OCI-LY3 (cell line): ENCODE measurements around the gene RAX2.

Experiments used
- H2AFZ ChIP-seq: fragments of 200-600, 300-600 bp; shearing (Covaris generic); 2 replicates; pipeline ENCODE4 v1.6.0; 2014; ENCODE audit warnings: antibody characterized with exemption, low read depth, low read length
- H3K27ac ChIP-seq: fragments of 200-600, 300-600 bp; sonication (generic); 2 replicates; pipeline ENCODE4 v1.5.1; 2014; ENCODE audit warnings: mild to moderate bottlenecking, low read length, moderate library complexity, mixed read lengths
- H3K27me3 ChIP-seq: fragments of 200-600, 300-600 bp; sonication (generic); 2 replicates; pipeline ENCODE4 v1.6.1; 2014; ENCODE audit warnings: low read depth, low read length, mixed read lengths
- H3K36me3 ChIP-seq: fragments of 200-600, 300-600 bp; sonication (generic); replicated peaks from 2 replicates; pipeline ENCODE3; 2014; ENCODE audit warnings: low read depth, low read length, mixed read lengths
- H3K4me1 ChIP-seq: fragments of 300-600, 200-600 bp; sonication (generic); 2 replicates; pipeline ENCODE4 v1.6.1; 2014; ENCODE audit warnings: low read length, mixed read lengths
- H3K4me2 ChIP-seq: fragments of 200-600, 300-600 bp; sonication (generic); 2 replicates; pipeline ENCODE4 v1.6.1; 2014; ENCODE audit warnings: low read length, mixed read lengths
- H3K4me3 ChIP-seq: fragments of 300-600, 200-600 bp; sonication (generic); 2 replicates; pipeline ENCODE4 v1.5.1; 2014; ENCODE audit warnings: antibody characterized with exemption, mild to moderate bottlenecking, low read length, moderate library complexity
- H3K79me2 ChIP-seq: fragments of 300-600, 200-600 bp; shearing (Covaris generic); 2 replicates; pipeline ENCODE4 v1.6.1; 2014; ENCODE audit warnings: mild to moderate bottlenecking, low read length, mixed read lengths
- H3K9ac ChIP-seq: fragments of 300-600, 200-600 bp; shearing (Covaris generic); 2 replicates; pipeline ENCODE4 v1.6.0; 2014; ENCODE audit warnings: mild to moderate bottlenecking, low read length, moderate library complexity
- H3K9me3 ChIP-seq: fragments of 200-600, 300-600 bp; shearing (Covaris generic); 2 replicates; pipeline ENCODE4 v1.6.1; 2014; ENCODE audit warnings: low read length, mixed read lengths; ENCODE audit not compliant: insufficient read depth
- H4K20me1 ChIP-seq: fragments of 200-600, 300-600 bp; sonication (generic); 2 replicates; pipeline ENCODE4 v1.6.1; 2016; ENCODE audit warnings: low read length, mixed read lengths; ENCODE audit not compliant: insufficient read depth
- CTCF ChIP-seq: fragments of 200-600, 300-600 bp; sonication (generic); IDR thresholded peaks from 2 replicates; pipeline ENCODE4 v1.5.1; 2014; ENCODE audit warnings: antibody characterized with exemption, low read length, low read depth
- EZH2phosphoT487 ChIP-seq: fragments of 200-600 bp; shearing (Covaris generic); IDR thresholded peaks from 2 replicates; pipeline ENCODE4 v1.6.1; 2018; ENCODE audit warnings: antibody characterized with exemption, mixed run types, low read depth

Gene RAX2

DNA sequence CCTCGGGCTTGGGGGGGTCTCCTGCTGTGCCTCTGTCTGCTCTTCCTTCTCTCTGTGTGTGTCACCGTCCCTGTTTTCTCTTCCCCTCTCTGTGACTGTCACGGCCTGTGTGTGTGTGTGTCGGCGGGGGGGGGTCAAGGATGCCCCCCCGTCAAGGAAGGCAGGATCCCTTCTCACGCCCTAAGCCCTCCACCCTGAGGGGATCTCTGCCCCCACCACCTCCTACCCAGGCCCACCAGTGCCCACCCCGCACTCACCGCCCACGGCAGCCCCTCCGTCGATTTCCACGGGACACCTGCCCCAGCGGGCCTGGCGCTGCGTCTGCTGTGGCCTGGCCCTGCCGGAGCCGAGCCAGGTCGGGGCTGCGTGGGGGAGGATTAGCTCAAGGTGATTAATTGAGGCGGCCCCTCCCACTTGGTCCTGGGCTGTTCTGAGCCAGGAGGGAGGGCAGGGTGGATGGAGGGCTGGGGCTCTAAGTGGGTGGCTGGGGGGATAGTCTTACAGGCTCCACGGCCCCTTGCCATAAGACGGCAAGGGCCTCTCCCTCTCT is at the start of gene RAX2:
Gene RAX2 (minus strand): TSS at position 323 of the 550 bp plus-strand sequence. CDS start 486 bp downstream, outside the sequence.
- H3K4me3 ChIP-seq = no peak within 1 kb of the TSS
- no peaks in the 10 kb centered on the region for H3K4me1 ChIP-seq
- H3K27ac ChIP-seq = no peak within 1 kb of the TSS
- H3K9me3 ChIP-seq = no peaks in the 10 kb centered on the region
- TF ChIP-seq EZH2phosphoT487 (no peak), CTCF (no peak)
- H3K27me3 ChIP-seq = no peaks in the 10 kb centered on the region
- H2AFZ ChIP-seq = no peak within 1 kb of the TSS
- no peaks in the 10 kb centered on the region for H3K79me2 ChIP-seq
- H3K9ac ChIP-seq = no peak within 1 kb of the TSS
- H4K20me1 ChIP-seq = no peaks in the 10 kb centered on the region
- no peak within 1 kb of the TSS for H3K4me2 ChIP-seq
- peaks cover 7% of the 10 kb centered on the region for H3K36me3 ChIP-seq

- Histone ChIP-seq H3K27me3 (no peaks in the 10 kb centered on the region), H2AFZ (no peak overlapping the region), H3K4me2 (no peak overlapping the region)
These were observed 49.1 kb upstream of the RAX2 start for GRCh38 chr19:3821156-3821555.

GRCh38 chr19:3819989-3820388 is 48.0 kb upstream of the RAX2 start:
- no peak overlapping the region for H3K27ac ChIP-seq
- no peaks in the 10 kb centered on the region for H3K4me1 ChIP-seq
- no peak for TF ChIP-seq EZH2phosphoT487
- TF ChIP-seq CTCF = no peak
- H3K4me2 ChIP-seq = no peak overlapping the region
- H4K20me1 ChIP-seq = no peaks in the 10 kb centered on the region
- no peak overlapping the region for H3K9ac ChIP-seq
- no peak overlapping the region for H2AFZ ChIP-seq
- no peak overlapping the region for H3K4me3 ChIP-seq
- H3K27me3 ChIP-seq = no peaks in the 10 kb centered on the region
- no peaks in the 10 kb centered on the region for H3K79me2 ChIP-seq
- no peaks in the 10 kb centered on the region for H3K36me3 ChIP-seq
- no peaks in the 10 kb centered on the region for H3K9me3 ChIP-seq

More at GRCh38 chr19:3821156-3821555, 49.1 kb upstream of the RAX2 start:
- no peak overlapping the region for H3K4me3 ChIP-seq
- H3K27ac ChIP-seq = no peak overlapping the region
- H3K9ac ChIP-seq = no peak overlapping the region
- no peaks in the 10 kb centered on the region for H3K4me1 ChIP-seq
- TF ChIP-seq CTCF (no peak), EZH2phosphoT487 (no peak)
- no peaks in the 10 kb centered on the region for H3K9me3 ChIP-seq
- H3K36me3 ChIP-seq = no peaks in the 10 kb centered on the region
- no peaks in the 10 kb centered on the region for H4K20me1 ChIP-seq
- no peaks in the 10 kb centered on the region for H3K79me2 ChIP-seq

DNA sequence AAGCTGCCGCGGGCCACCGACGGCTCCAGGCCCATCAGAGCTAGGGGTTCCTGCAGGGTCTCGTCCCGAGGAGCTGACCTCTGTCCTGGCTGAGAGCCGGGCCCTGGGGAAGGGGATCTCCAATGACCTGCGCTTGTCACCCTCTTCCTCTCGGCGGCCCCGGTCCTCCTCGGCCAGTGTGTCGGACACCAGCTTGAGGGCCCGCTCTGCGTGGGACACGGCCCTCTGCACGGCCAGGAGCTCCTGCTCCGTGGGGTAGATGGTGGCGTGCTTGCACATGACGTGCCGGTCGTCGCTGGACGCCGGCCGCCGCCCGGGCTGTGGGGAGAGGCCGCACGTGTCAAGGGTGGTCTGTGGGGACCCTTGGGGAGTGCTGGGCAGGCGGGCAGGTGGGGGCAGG is 46.9 kb upstream of the RAX2 start:
- Histone ChIP-seq H4K20me1 (no peaks in the 10 kb centered on the region), H3K27ac (no peak overlapping the region), H3K4me1 (no peaks in the 10 kb centered on the region), H3K9me3 (no peaks in the 10 kb centered on the region), H3K4me3 (no peak overlapping the region), H3K9ac (no peak overlapping the region), H3K27me3 (no peaks in the 10 kb centered on the region), H2AFZ (no peak overlapping the region), H3K36me3 (no peaks in the 10 kb centered on the region), H3K4me2 (no peak overlapping the region), H3K79me2 (no peaks in the 10 kb centered on the region)
- TF ChIP-seq EZH2phosphoT487 (no peak), CTCF (no peak)
